IPS-NIHi7 (cell line): ENCODE data around the gene C1QTNF2.

Experiments used
- DNase-seq: peaks from one replicate; pipeline ENCODE4 v3.0.0; 2012; ENCODE audit warnings: mixed read lengths; ENCODE audit errors: extremely low spot score

Gene C1QTNF2

DNA sequence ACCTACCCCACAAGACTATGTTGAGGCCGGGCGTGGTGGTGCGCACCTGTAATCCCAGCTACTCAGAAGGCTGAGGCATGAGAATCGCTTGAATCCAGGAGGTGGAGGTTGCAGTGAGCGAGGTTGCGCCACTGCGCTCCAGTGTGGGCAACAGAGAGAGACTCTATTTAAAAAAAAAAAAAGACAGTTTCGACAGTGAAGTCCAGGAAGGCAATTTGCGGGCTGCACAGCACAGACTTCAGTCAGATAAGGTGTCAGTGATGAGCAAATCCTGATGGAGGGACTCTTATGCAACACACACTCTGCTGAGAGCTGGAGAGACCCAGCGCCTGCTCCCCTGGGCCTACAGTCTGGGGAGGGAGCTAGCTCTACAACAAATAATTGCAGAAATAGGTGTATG lies 72.2 kb downstream of the C1QTNF2 start:
- DNase-seq, result no peak

- no peak for DNase-seq
These were observed 72.7 kb downstream of the C1QTNF2 start for GRCh38 chr5:160297776-160298175.
